ENCODE measurements around the gene RNF44. TPM values are rescaled to one million over a fixed set of nuclear protein-coding genes. Genes with fewer than 3 reads are reported as not detected.

Gene RNF44
- total and polyA plus RNA-seq, 2 of the 13 experiments (the other 11 are each of a cell fraction or from before 2014, with no cell fraction given): 9.2 to 16.8 TPM

- no peak for TF ChIP-seq ZNF644 (CRISPR knock-in tag; IDR thresholded peaks at IDR 0.05; ENCODE audit: low read depth)
- TF ChIP-seq, protein P1, sequence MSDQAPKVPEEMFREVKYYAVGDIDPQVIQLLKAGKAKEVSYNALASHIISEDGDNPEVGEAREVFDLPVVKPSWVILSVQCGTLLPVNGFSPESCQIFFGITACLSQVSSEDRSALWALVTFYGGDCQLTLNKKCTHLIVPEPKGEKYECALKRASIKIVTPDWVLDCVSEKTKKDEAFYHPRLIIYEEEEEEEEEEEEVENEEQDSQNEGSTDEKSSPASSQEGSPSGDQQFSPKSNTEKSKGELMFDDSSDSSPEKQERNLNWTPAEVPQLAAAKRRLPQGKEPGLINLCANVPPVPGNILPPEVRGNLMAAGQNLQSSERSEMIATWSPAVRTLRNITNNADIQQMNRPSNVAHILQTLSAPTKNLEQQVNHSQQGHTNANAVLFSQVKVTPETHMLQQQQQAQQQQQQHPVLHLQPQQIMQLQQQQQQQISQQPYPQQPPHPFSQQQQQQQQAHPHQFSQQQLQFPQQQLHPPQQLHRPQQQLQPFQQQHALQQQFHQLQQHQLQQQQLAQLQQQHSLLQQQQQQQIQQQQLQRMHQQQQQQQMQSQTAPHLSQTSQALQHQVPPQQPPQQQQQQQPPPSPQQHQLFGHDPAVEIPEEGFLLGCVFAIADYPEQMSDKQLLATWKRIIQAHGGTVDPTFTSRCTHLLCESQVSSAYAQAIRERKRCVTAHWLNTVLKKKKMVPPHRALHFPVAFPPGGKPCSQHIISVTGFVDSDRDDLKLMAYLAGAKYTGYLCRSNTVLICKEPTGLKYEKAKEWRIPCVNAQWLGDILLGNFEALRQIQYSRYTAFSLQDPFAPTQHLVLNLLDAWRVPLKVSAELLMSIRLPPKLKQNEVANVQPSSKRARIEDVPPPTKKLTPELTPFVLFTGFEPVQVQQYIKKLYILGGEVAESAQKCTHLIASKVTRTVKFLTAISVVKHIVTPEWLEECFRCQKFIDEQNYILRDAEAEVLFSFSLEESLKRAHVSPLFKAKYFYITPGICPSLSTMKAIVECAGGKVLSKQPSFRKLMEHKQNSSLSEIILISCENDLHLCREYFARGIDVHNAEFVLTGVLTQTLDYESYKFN (CRISPR knock-in tag; conservative IDR thresholded peaks at IDR 0.05): no peak
- TF ChIP-seq KDM5B (CRISPR knock-in tag; IDR thresholded peaks at IDR 0.05; ENCODE audit: borderline replicate concordance): 0 out of 2 replicates have a peak, but pooled peaks have one; percentile 38
- TF ChIP-seq TMF1 (CRISPR knock-in tag; IDR thresholded peaks at IDR 0.05; ENCODE audit: low read depth): peak; percentile 78; the same call in 1 of the 2 replicates
- TF ChIP-seq, protein P2, sequence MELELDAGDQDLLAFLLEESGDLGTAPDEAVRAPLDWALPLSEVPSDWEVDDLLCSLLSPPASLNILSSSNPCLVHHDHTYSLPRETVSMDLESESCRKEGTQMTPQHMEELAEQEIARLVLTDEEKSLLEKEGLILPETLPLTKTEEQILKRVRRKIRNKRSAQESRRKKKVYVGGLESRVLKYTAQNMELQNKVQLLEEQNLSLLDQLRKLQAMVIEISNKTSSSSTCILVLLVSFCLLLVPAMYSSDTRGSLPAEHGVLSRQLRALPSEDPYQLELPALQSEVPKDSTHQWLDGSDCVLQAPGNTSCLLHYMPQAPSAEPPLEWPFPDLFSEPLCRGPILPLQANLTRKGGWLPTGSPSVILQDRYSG (CRISPR knock-in tag; IDR thresholded peaks at IDR 0.05): no peak
- TF ChIP-seq CEBPB (IDR thresholded peaks at IDR 0.05; ENCODE audit: borderline replicate concordance, low read depth, low read length): no peak
- TF ChIP-seq, protein P3, sequence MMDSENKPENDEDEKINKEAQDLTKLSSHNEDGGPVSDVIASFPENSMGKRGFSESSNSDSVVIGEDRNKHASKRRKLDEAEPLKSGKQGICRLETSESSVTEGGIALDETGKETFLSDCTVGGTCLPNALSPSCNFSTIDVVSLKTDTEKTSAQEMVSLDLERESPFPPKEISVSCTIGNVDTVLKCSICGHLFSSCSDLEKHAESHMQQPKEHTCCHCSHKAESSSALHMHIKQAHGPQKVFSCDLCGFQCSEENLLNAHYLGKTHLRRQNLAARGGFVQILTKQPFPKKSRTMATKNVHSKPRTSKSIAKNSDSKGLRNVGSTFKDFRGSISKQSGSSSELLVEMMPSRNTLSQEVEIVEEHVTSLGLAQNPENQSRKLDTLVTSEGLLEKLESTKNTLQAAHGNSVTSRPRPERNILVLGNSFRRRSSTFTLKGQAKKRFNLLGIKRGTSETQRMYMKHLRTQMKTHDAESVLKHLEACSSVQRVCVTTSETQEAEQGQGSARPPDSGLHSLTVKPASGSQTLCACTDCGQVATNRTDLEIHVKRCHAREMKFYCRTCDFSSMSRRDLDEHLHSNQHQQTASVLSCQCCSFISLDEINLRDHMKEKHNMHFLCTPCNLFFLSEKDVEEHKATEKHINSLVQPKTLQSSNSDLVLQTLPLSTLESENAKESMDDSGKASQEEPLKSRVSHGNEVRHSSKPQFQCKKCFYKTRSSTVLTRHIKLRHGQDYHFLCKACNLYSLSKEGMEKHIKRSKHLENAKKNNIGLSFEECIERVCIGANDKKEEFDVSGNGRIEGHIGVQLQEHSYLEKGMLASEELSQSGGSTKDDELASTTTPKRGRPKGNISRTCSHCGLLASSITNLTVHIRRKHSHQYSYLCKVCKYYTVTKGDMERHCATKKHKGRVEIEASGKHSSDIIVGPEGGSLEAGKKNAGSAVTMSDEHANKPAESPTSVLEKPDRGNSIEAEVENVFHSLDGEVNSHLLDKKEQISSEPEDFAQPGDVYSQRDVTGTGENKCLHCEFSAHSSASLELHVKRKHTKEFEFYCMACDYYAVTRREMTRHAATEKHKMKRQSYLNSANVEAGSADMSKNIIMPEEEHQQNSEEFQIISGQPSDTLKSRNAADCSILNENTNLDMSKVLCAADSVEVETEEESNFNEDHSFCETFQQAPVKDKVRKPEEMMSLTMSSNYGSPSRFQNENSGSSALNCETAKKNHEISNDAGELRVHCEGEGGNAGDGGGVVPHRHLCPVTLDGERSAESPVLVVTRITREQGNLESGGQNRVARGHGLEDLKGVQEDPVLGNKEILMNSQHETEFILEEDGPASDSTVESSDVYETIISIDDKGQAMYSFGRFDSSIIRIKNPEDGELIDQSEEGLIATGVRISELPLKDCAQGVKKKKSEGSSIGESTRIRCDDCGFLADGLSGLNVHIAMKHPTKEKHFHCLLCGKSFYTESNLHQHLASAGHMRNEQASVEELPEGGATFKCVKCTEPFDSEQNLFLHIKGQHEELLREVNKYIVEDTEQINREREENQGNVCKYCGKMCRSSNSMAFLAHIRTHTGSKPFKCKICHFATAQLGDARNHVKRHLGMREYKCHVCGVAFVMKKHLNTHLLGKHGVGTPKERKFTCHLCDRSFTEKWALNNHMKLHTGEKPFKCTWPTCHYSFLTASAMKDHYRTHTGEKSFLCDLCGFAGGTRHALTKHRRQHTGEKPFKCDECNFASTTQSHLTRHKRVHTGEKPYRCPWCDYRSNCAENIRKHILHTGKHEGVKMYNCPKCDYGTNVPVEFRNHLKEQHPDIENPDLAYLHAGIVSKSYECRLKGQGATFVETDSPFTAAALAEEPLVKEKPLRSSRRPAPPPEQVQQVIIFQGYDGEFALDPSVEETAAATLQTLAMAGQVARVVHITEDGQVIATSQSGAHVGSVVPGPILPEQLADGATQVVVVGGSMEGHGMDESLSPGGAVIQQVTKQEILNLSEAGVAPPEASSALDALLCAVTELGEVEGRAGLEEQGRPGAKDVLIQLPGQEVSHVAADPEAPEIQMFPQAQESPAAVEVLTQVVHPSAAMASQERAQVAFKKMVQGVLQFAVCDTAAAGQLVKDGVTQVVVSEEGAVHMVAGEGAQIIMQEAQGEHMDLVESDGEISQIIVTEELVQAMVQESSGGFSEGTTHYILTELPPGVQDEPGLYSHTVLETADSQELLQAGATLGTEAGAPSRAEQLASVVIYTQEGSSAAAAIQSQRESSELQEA (CRISPR knock-in tag; IDR thresholded peaks at IDR 0.05; ENCODE audit: not compliant biosample characterization): no peak
- TF ChIP-seq ZBTB20 (CRISPR knock-in tag; IDR thresholded peaks at IDR 0.05; ENCODE audit: borderline replicate concordance, low read depth): no peak
- TF ChIP-seq, protein P4, sequence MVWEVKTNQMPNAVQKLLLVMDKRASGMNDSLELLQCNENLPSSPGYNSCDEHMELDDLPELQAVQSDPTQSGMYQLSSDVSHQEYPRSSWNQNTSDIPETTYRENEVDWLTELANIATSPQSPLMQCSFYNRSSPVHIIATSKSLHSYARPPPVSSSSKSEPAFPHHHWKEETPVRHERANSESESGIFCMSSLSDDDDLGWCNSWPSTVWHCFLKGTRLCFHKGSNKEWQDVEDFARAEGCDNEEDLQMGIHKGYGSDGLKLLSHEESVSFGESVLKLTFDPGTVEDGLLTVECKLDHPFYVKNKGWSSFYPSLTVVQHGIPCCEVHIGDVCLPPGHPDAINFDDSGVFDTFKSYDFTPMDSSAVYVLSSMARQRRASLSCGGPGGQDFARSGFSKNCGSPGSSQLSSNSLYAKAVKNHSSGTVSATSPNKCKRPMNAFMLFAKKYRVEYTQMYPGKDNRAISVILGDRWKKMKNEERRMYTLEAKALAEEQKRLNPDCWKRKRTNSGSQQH (CRISPR knock-in tag; IDR thresholded peaks at IDR 0.05; ENCODE audit: low read depth): peak; percentile 7; the same call in 1 of the 2 replicates
- TF ChIP-seq ZGPAT (CRISPR knock-in tag; IDR thresholded peaks at IDR 0.05): peak; percentile 29; the same call in 1 of the 2 replicates
- TF ChIP-seq ZNF160 (CRISPR knock-in tag; IDR thresholded peaks at IDR 0.05): 0 out of 2 replicates have a peak, but pooled peaks have one; percentile 50
Observed at GRCh38 chr5:176542596-176543427, 5.6 kb upstream of the RNF44 start (continued).

Data from HepG2 (cell line).